WERI-Rb-1 (cell line): ENCODE data around the gene EML5.

Experiments
- DNase-seq: peaks from one replicate; pipeline ENCODE4 v3.0.0-alpha.2; 2020
- H3K27ac ChIP-seq: fragments of 250-450 bp; sonication (Bioruptor Pico); 2 replicates; pipeline ENCODE4 v1.5.1; 2020; ENCODE audit warnings: mild to moderate bottlenecking, moderate library complexity
- H3K27me3 ChIP-seq: fragments of 250-450 bp; sonication (Bioruptor Pico); 2 replicates; pipeline ENCODE4 v1.5.1; 2021; ENCODE audit warnings: mild to moderate bottlenecking, low read depth, moderate library complexity; ENCODE audit not compliant: insufficient read depth, severe bottlenecking
- H3K36me3 ChIP-seq: fragments of 250-450 bp; sonication (Bioruptor Pico); 2 replicates; pipeline ENCODE4 v1.5.1; 2020; ENCODE audit warnings: mild to moderate bottlenecking, moderate library complexity
- H3K4me3 ChIP-seq: 2 replicates; pipeline ENCODE4 v1.5.1; 2011; ENCODE audit warnings: low read depth, mild to moderate bottlenecking, control low read depth, low read length
- H3K9me3 ChIP-seq: fragments of 250-450 bp; sonication (Bioruptor Pico); 2 replicates; pipeline ENCODE4 v1.5.1; 2021; ENCODE audit warnings: mild to moderate bottlenecking, moderate library complexity; ENCODE audit not compliant: severe bottlenecking
- TF ChIP-seq, protein P1 (sequence below): IDR thresholded peaks from 2 replicates; pipeline ENCODE4 v1.5.1; 2011; ENCODE audit warnings: low read depth, mild to moderate bottlenecking, control low read depth, inconsistent platforms, low read length

The EML5 gene

DNA sequence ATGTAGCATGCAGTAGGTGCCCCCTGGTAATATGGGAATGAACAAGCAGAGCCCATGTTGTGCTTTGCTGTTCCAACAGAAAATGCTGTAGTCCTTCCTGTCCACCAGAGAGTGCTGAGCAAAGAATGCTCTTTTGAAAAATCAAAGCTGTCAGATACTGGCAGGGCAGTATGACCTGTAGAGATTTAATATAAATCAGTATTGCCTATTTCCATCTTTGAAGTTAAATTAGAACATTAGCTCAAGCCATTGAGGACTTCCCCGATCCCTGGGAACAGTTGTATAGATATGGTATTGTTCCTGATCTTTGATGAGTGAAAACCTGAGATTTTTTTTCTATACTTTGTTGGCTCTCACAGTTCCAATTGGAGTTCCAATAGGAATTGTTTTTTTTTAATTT, 44.7 kb upstream of the EML5 start:
- DNase-seq = no peak
- H3K4me3 ChIP-seq = no peak overlapping the region
- H3K27ac ChIP-seq = no peak overlapping the region
- no peaks in the 10 kb centered on the region for H3K9me3 ChIP-seq
- H3K27me3 ChIP-seq = no peaks in the 10 kb centered on the region
- H3K36me3 ChIP-seq = peaks cover 8% of the 10 kb centered on the region
- TF ChIP-seq, protein P1, sequence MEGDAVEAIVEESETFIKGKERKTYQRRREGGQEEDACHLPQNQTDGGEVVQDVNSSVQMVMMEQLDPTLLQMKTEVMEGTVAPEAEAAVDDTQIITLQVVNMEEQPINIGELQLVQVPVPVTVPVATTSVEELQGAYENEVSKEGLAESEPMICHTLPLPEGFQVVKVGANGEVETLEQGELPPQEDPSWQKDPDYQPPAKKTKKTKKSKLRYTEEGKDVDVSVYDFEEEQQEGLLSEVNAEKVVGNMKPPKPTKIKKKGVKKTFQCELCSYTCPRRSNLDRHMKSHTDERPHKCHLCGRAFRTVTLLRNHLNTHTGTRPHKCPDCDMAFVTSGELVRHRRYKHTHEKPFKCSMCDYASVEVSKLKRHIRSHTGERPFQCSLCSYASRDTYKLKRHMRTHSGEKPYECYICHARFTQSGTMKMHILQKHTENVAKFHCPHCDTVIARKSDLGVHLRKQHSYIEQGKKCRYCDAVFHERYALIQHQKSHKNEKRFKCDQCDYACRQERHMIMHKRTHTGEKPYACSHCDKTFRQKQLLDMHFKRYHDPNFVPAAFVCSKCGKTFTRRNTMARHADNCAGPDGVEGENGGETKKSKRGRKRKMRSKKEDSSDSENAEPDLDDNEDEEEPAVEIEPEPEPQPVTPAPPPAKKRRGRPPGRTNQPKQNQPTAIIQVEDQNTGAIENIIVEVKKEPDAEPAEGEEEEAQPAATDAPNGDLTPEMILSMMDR = no peak

DNA sequence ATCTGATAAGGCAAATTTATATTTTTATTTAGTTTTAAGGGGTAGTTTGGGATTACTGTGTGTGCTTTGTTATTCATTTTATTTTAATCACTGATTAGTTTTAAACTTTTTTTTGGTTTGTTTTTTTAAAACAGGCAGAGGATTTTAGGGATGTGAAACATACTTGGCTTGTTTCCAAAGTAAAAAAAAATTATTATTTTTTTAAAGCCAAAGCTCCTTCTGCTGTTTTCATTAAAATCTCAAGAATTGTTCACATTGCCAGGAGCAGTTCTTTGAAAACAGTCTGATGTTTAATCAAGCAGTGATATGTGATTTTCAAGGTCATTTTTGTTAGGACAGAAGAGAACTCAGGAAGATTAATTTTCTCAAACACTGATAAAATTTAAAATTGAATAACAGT, 42.9 kb upstream of the EML5 start:
- TF ChIP-seq, protein P1 = no peak
- H3K27me3 ChIP-seq = no peaks in the 10 kb centered on the region
- peaks cover 6% of the 10 kb centered on the region for H3K36me3 ChIP-seq
- no peak for DNase-seq
- no peaks in the 10 kb centered on the region for H3K9me3 ChIP-seq
- H3K27ac ChIP-seq = peak overlapping the region; percentile 64
- no peak overlapping the region for H3K4me3 ChIP-seq

DNA sequence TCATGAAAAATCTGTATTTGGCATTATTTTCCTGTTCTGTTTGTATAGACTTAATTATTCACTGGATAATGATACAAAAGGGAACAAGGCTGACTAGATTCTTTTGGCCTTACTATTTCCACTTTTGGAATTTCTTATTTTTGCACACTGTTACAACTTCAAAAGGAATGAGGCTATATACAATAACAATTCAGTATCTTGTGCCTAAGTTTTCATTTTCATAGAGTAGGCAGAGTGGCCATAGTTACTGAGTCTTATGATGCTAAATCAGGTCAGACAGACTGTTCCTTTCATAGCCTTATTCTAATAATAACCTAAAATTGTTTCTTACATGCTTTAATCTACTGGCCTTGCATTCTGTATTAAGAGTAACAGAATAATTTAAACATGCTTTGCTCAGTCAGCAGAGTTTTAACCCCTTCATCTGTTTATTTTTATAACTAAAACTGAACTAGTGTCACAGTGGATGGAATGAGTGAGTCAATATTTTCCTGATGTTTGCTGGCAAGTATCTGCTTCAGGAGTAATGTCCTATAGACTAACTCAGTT, 42.2 kb upstream of the EML5 start:
- TF ChIP-seq, protein P1 = no peak
- H3K27ac ChIP-seq = peak overlapping the region; percentile 64

DNA sequence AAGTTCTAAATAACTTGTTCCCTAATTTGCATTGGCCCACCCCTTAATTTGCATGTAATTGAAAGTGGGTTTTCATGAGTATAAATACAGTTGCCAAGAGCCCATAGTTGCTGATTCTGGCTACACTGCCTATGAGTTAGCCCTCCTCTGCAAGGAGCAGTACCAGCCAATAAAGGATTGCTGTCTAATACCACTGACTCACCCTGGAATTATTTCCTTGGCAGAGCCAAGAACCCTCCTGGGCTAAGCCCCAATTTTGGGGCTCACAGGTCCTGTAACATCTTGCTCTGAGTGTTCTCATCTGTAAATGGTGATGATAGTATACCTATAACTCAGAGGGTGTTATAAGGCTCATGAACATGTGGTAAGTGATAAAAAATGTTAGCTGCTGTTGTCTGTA, 38.5 kb upstream of the EML5 start:
- H3K27ac ChIP-seq = peak overlapping the region; percentile 89
- no peaks in the 10 kb centered on the region for H3K27me3 ChIP-seq
- DNase-seq = no peak

More for the DNA sequence above, 42.2 kb upstream of the EML5 start:
- no peaks in the 10 kb centered on the region for H3K27me3 ChIP-seq
- no peaks in the 10 kb centered on the region for H3K9me3 ChIP-seq
- DNase-seq = no peak
- no peak overlapping the region for H3K4me3 ChIP-seq
- H3K36me3 ChIP-seq = peaks cover 6% of the 10 kb centered on the region

DNA sequence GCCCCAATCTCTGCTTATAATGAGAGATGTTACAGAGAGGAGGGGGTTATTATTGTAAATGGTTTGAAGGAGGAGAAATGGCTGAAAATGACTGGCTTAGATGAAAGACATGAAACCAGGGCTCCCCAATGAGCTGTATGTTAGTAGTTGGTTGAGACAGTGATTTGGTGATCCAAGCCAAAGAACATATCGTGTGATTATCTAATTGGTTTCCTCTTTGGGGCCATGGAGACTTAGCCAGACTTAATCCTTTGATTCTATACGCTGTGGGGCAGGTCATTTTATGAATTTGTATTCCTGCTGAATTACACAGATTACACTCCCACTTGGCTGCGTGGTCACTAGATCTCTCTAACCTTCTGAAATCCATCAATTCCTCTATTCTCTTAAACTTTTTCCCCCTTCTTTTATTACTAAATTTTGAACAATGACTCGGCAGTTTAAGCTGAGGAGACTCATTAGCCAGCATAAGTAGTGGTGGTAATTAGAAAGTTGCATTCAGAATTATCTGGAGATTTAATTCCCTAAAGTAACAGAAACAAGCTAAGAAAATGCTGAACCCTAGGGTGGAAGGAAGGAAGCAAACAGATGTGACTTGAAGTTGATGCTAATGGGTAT, 37.0 kb upstream of the EML5 start:
- peak; percentile 57 for DNase-seq
- peaks cover 6% of the 10 kb centered on the region for H3K36me3 ChIP-seq
- no peaks in the 10 kb centered on the region for H3K27me3 ChIP-seq
- peak overlapping the region; percentile 39 for H3K4me3 ChIP-seq
- peak overlapping the region; percentile 89 for H3K27ac ChIP-seq
- TF ChIP-seq, protein P1 = no peak
- H3K9me3 ChIP-seq = no peaks in the 10 kb centered on the region

More for the DNA sequence above, 38.5 kb upstream of the EML5 start:
- no peaks in the 10 kb centered on the region for H3K9me3 ChIP-seq
- no peak overlapping the region for H3K4me3 ChIP-seq
- TF ChIP-seq, protein P1 = no peak
- peaks cover 6% of the 10 kb centered on the region for H3K36me3 ChIP-seq

DNA sequence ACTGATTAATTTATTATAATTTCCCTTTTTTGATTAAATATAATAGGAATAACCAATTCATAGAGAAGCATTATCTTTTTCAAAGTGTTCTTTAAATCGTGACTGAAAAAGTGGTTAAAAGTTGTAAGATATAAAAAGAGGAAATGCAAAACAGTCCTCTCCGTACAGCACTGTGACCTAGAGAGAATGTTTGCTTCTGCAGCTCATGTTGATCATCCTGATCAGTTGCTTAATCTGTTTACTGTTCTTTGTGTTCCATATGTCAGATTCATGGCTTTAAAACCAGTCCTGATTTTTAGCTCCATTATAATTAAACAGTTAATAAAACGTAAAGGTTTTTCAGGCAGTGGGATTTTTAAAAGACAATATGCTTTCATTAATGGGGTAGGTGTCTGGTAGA, 36.4 kb upstream of the EML5 start:
- Histone ChIP-seq H3K27ac (peak overlapping the region; percentile 89), H3K36me3 (peaks cover 6% of the 10 kb centered on the region), H3K9me3 (no peaks in the 10 kb centered on the region), H3K27me3 (no peaks in the 10 kb centered on the region), H3K4me3 (peak overlapping the region; percentile 39)
- DNase-seq = no peak
- TF ChIP-seq, protein P1 = no peak
